MCF 10A (cell line): Measurements from ENCODE around the gene LRRC39. TPM values are rescaled to one million over a fixed set of nuclear protein-coding genes. Genes with fewer than 3 reads are reported as not detected.
A peak's percentile ranks its signal among the peaks of the same experiment; 100 is the strongest.

Experiments used
- BruUV-seq: library from RNA; stranded (reverse); fragments of 400-500 nt; replicated peaks from 2 replicates; lab custom pipeline; 2021; lab: Mats Ljungman, UMichigan
- CTCF ChIA-PET: fragments of 300-600 bp; sonication (Branson Sonifier 250); formaldehyde crosslinking; extraction: SDS; loops from one replicate; lab custom pipeline; 2021; ENCODE audit warnings: antibody characterized with exemption, inconsistent platforms; lab: Yijun Ruan, JAX
- POLR2A ChIA-PET: fragments of 300-600, 350-650 bp; sonication (Branson Sonifier 250); formaldehyde crosslinking; extraction: SDS; loops from one replicate; lab custom pipeline; 2020; ENCODE audit warnings: antibody characterized with exemption, inconsistent platforms; lab: Yijun Ruan, JAX
- DNase-seq: peaks from one replicate; pipeline ENCODE4 v3.0.0-alpha.2; 2018; ENCODE audit not compliant: unreplicated experiment
- H3K27ac Mint-ChIP-seq: one replicate; pipeline ENCODE4 v1.8.0; 2022; ENCODE audit warnings: mild to moderate bottlenecking, low read depth, mixed read lengths; ENCODE audit not compliant: unreplicated experiment
- H3K27me3 Mint-ChIP-seq: one replicate; pipeline ENCODE4 v1.8.0; 2022; ENCODE audit warnings: mixed read lengths; ENCODE audit not compliant: insufficient read depth, unreplicated experiment
- H3K36me3 Mint-ChIP-seq: one replicate; pipeline ENCODE4 v1.8.0; 2022; ENCODE audit warnings: mild to moderate bottlenecking, moderate library complexity, mixed read lengths; ENCODE audit not compliant: insufficient read depth, unreplicated experiment
- H3K4me1 Mint-ChIP-seq: one replicate; pipeline ENCODE4 v1.8.0; 2022; ENCODE audit warnings: mixed read lengths; ENCODE audit not compliant: insufficient read depth, unreplicated experiment
- H3K4me3 Mint-ChIP-seq: one replicate; pipeline ENCODE4 v1.8.0; 2022; ENCODE audit warnings: mild to moderate bottlenecking, moderate library complexity, mixed read lengths; ENCODE audit not compliant: unreplicated experiment
- H3K9me3 Mint-ChIP-seq: one replicate; pipeline ENCODE4 v1.8.0; 2022; ENCODE audit warnings: mixed read lengths; ENCODE audit not compliant: unreplicated experiment
- intact Hi-C: fragments of 100-400 bp; cut with micrococcal nuclease; formaldehyde crosslinking; loops from 2 replicates; pipeline ENCODE4 v1.14.1; 2022
- total RNA-seq: library from RNA; stranded (reverse); gene quantifications from 2 replicates; pipeline ENCODE4 v1.2.3, GENCODE V29; 2022
- TF ChIP-seq, protein P1 (sequence below): fragments of 200-600 bp; IDR thresholded peaks from one replicate; pipeline ENCODE4 v1.8.0; 2022; ENCODE audit warnings: antibody characterized with exemption, mild to moderate bottlenecking; ENCODE audit not compliant: unreplicated experiment

Gene LRRC39
- total RNA-seq, 1 experiment from 2014 or later: 0.65 TPM

DNA sequence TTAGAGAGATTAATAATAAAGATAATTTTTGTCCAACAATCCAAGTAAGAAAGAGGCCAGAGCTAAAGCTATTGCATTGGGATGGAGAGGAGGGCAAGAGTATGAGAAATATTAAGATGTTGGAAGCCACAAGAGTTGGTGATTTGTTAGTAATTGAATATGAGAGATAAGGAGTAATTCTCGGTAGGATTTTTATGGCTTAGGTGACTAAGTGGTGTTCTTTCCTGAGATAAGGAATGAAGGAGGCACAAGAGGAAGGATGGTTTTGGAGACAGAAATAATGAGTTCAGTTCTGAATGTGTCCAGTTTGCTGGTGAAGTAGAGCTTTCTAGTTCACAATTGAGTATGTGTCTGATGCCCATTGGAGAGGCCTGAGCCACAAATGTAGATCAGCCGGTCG lies 35.7 kb downstream of the LRRC39 start:
- DNase-seq: no peak
- H3K9me3 Mint-ChIP-seq: no peaks in the 10 kb centered on the region
- peaks cover 94% of the 10 kb centered on the region for H3K36me3 Mint-ChIP-seq
- no peak overlapping the region for H3K27ac Mint-ChIP-seq
- TF ChIP-seq, protein P1, sequence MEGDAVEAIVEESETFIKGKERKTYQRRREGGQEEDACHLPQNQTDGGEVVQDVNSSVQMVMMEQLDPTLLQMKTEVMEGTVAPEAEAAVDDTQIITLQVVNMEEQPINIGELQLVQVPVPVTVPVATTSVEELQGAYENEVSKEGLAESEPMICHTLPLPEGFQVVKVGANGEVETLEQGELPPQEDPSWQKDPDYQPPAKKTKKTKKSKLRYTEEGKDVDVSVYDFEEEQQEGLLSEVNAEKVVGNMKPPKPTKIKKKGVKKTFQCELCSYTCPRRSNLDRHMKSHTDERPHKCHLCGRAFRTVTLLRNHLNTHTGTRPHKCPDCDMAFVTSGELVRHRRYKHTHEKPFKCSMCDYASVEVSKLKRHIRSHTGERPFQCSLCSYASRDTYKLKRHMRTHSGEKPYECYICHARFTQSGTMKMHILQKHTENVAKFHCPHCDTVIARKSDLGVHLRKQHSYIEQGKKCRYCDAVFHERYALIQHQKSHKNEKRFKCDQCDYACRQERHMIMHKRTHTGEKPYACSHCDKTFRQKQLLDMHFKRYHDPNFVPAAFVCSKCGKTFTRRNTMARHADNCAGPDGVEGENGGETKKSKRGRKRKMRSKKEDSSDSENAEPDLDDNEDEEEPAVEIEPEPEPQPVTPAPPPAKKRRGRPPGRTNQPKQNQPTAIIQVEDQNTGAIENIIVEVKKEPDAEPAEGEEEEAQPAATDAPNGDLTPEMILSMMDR: no peak
- intact Hi-C loops: no loop called here
- ChIA-PET CTCF (interaction anchor here (0.6 kb wide), 1 partner anchor 106 kb away, joined by 4 read pairs; no protein-coding TSS in a partner anchor), POLR2A (interaction anchor here (0.7 to 1.3 kb wide), 3 partner anchors 9 to 14 kb away, joined by 3 to 6 read pairs (median 4); partner anchors contain the start of genes SASS6 and TRMT13)
- no peaks in the 10 kb centered on the region for H3K27me3 Mint-ChIP-seq
- no peaks in the 10 kb centered on the region for H3K4me1 Mint-ChIP-seq
- BruUV-seq: no TSS peak
- no peak overlapping the region for H3K4me3 Mint-ChIP-seq

DNA sequence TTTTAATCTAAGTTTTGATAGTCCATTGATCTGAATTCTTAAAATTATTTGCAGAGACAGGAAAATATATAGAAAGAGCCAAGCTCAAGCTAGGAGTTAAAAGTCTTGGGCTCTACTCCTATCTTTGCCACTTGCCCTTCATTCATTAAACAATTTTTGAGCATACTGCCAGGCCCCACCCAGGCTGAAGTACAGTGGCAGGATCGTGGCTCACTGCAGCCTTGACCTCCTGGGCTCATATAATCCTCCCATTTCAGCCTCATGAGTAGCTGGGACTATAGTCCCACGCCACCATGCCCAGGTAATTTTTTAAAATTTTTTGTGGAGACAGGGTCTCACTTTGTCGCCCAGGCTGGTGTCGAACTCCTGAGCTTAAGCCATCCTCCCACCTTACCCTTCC lies 36.9 kb downstream of the LRRC39 start:
- H3K36me3 Mint-ChIP-seq: peaks cover 95% of the 10 kb centered on the region
- H3K4me3 Mint-ChIP-seq: no peak overlapping the region
- POLR2A ChIA-PET: interaction anchor here (0.6 kb wide), 1 partner anchor 89 kb away, joined by 3 read pairs; no protein-coding TSS in a partner anchor
- no peaks in the 10 kb centered on the region for H3K4me1 Mint-ChIP-seq
- CTCF ChIA-PET: interaction anchor here (0.6 kb wide), 2 partner anchors 318 to 319 kb away, joined by 3 read pairs; no protein-coding TSS in a partner anchor
- no peaks in the 10 kb centered on the region for H3K27me3 Mint-ChIP-seq
- no TSS peak for BruUV-seq
- H3K27ac Mint-ChIP-seq: no peak overlapping the region
- TF ChIP-seq, protein P1: no peak
- intact Hi-C loops: no loop called here
- H3K9me3 Mint-ChIP-seq: no peaks in the 10 kb centered on the region
- DNase-seq: no peak

DNA sequence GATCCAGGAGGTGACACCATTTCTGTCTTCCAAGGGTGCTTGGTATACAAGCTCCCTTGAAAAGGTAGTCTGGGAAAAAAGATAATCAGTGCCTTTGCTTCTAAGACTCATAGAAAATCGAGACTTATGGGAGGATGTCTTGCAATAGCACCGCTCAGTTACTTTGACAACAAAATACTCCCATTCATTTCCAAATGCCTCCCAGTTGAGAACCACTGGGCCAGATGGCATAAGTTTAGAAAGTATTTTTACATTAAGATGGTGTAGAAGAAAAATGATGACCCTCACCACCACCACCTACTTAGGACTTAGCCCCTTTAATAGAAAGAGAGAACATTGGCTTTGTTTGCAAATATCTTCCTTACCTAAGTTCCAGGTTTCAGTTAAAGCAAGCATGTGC lies 40.5 kb downstream of the LRRC39 start:
- Mint-ChIP-seq H3K4me3 (no peak overlapping the region), H3K27ac (no peak overlapping the region), H3K36me3 (peaks cover 59% of the 10 kb centered on the region), H3K27me3 (no peaks in the 10 kb centered on the region), H3K4me1 (peaks cover 10% of the 10 kb centered on the region), H3K9me3 (no peaks in the 10 kb centered on the region)
- intact Hi-C loops: loop anchor here (10.0 kb wide), 1 partner anchor 757 kb away; the partner anchor contains the start of genes EXTL2 and SLC30A7
- DNase-seq: no peak
- CTCF ChIA-PET: interaction anchor here (0.6 kb wide), 1 partner anchor 317 kb away, joined by 3 read pairs; no protein-coding TSS in a partner anchor
- POLR2A ChIA-PET: interaction anchor here (1.0 kb wide), 1 partner anchor 100 kb away, joined by 4 read pairs; a partner anchor contains a TSS
- BruUV-seq: no TSS peak
- TF ChIP-seq, protein P1: no peak

DNA sequence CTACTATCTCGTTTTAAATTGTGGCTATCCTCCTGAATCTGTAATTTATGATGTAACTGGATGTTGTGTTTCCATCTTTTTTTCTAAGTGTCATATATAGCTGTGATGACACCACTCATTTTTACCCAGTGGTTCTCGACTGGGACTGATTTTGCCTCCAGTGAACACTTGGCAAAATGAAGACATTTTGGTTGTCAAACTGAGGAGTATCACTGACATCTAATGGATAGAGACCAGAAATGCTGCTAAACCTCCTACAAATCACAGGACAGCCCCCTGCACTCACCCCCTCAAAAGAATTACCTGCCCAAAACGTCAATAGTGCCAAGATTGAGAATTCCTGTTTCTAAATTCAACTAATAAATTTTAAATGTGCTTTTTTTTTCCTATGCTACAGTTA lies 43.2 kb downstream of the LRRC39 start:
- Mint-ChIP-seq H3K27ac (no peak overlapping the region), H3K4me1 (peaks cover 12% of the 10 kb centered on the region), H3K9me3 (no peaks in the 10 kb centered on the region), H3K36me3 (peaks cover 32% of the 10 kb centered on the region), H3K27me3 (no peaks in the 10 kb centered on the region), H3K4me3 (peak overlapping the region; percentile 86)
- intact Hi-C loops: loop anchor here (5.0 to 10.0 kb wide), 2 partner anchors 328 to 760 kb away; partner anchors contain the start of genes EXTL2 and SLC30A7
- no TSS peak for BruUV-seq
- ChIA-PET CTCF (interaction anchor here (0.6 to 1.7 kb wide), 3 partner anchors 54 to 343 kb away, joined by 3 to 12 read pairs (median 4); no protein-coding TSS in a partner anchor), POLR2A (interaction anchor here (1.0 kb wide), 1 partner anchor 97 kb away, joined by 3 read pairs; a partner anchor contains a TSS)
- TF ChIP-seq, protein P1: no peak
- DNase-seq: peak; percentile 10
